Activated CD8-positive, alpha-beta memory T cell treated with anti-CD3 and anti-CD28 coated beads, Interleukin-2, amount 10 ng/mL, durations not matched to agents 7 days and 5 days (primary cell): ENCODE results near the gene ABLIM2. TPM values are rescaled to one million over a fixed set of nuclear protein-coding genes. Genes with fewer than 3 reads are reported as not detected.
A peak's percentile ranks its signal among the peaks of the same experiment; 100 is the strongest.
"Not testable (repeated sequence)": the region's sequence is repeated elsewhere in the genome, so short reads cannot be mapped to it uniquely, and the experiment has no call there.

Experiments used
- ATAC-seq: fragments of 150-1000 bp; cut with Tn5 transposase; one replicate; pipeline ENCODE4 v1.10.0; 2021; ENCODE audit warnings: moderate library complexity
- CTCF ChIA-PET: fragments of 350-600 bp; sonication (Branson Sonifier 250); formaldehyde crosslinking; loops from one replicate; lab custom pipeline; 2021; ENCODE audit warnings: antibody characterized with exemption; lab: Charles Lee
- DNase-seq: peaks from one replicate; pipeline ENCODE4 v3.0.0-alpha.2; 2020
- H3K27ac Mint-ChIP-seq: one replicate; pipeline ENCODE4 v1.8.0; 2021; ENCODE audit warnings: mild to moderate bottlenecking, mixed read lengths
- H3K27me3 Mint-ChIP-seq: one replicate; pipeline ENCODE4 v1.8.0; 2021; ENCODE audit warnings: mixed read lengths
- H3K36me3 Mint-ChIP-seq: one replicate; pipeline ENCODE4 v1.8.0; 2021; ENCODE audit warnings: mild to moderate bottlenecking, mixed read lengths
- H3K4me1 Mint-ChIP-seq: one replicate; pipeline ENCODE4 v1.8.0; 2021; ENCODE audit warnings: mixed read lengths
- H3K4me3 Mint-ChIP-seq: one replicate; pipeline ENCODE4 v1.8.0; 2021; ENCODE audit warnings: mild to moderate bottlenecking, moderate library complexity, mixed read lengths
- H3K9me3 Mint-ChIP-seq: one replicate; pipeline ENCODE4 v1.8.0; 2022; ENCODE audit warnings: low read depth, mixed read lengths
- microRNA-seq: library from miRNA; unstranded; fragments of <30 nt; microRNA quantifications from one replicate; pipeline ENCODE4 v1.2.0, GENCODE V29; 2022
- total RNA-seq, 2 experiments: library from RNA; stranded (reverse); gene quantifications; one replicate each; pipeline ENCODE4 v1.2.3, GENCODE V29; 2021

ABLIM2 gene
- total RNA-seq, 2 experiments from 2014 or later: 0.19 TPM; not detected in 1

- no peak overlapping the region for H3K4me3 Mint-ChIP-seq
- H3K4me1 Mint-ChIP-seq: peaks cover 8% of the 10 kb centered on the region
- ATAC-seq (no peak), DNase-seq (no peak)
- CTCF ChIA-PET: no interaction called here
- H3K27me3 Mint-ChIP-seq: peaks cover 2% of the 10 kb centered on the region
- H3K27ac Mint-ChIP-seq: no peak overlapping the region
- H3K36me3 Mint-ChIP-seq: no peaks in the 10 kb centered on the region
- no peaks in the 10 kb centered on the region for H3K9me3 Mint-ChIP-seq
Observed at GRCh38 chr4:7918981-7919380, 239.6 kb downstream of the ABLIM2 start.

GRCh38 chr4:7918187-7918586, 240.4 kb downstream of the ABLIM2 start:
- DNase-seq, H3K27ac Mint-ChIP-seq, H3K27me3 Mint-ChIP-seq, H3K4me1 Mint-ChIP-seq, H3K9me3 Mint-ChIP-seq, H3K4me3 Mint-ChIP-seq, ATAC-seq, H3K36me3 Mint-ChIP-seq, CTCF ChIA-PET: not testable (repeated sequence)

DNA sequence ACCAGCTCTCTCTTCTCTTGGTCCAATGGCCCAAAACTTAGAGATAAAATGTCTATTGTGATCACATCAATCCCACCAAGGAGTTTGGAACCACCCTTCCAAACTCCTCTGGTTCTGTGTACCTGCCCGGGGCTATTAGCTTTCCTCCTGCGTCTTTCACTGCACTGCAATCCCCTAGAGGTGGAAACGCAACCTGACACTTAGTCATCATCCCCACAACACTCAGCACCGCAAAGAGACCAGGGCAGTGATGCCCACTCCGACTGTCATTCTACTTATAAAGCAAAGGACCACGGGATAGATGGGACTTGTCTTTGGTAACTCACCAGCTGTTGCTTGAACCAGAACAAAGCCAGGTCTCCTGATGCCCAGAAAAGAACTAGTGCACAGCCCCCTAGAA, 240.9 kb downstream of the ABLIM2 start:
- DNase-seq (no peak), ATAC-seq (no peak)
- no peak overlapping the region for H3K27ac Mint-ChIP-seq
- H3K36me3 Mint-ChIP-seq: no peaks in the 10 kb centered on the region
- H3K9me3 Mint-ChIP-seq: no peaks in the 10 kb centered on the region
- H3K27me3 Mint-ChIP-seq: peaks cover 2% of the 10 kb centered on the region
- H3K4me3 Mint-ChIP-seq: no peak overlapping the region
- CTCF ChIA-PET: no interaction called here
- peaks cover 8% of the 10 kb centered on the region for H3K4me1 Mint-ChIP-seq

DNA sequence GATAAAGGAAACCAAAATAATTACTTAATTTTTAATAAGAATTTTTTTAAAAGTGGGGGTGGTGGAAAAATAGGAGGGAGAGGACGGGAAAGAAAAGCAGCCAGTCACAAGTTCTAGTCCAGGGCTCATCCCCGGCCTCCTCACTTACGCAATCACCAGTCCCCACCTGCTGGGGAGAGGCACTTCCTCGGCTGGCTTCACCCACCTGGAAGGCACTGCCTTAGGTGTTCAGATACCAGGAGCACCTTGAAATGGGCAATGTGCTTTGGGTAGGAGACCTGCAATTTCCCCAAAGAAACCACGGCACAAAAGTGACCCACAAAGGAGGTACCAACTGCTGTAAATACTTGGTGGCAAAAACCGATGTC, 242.8 kb downstream of the ABLIM2 start:
- H3K9me3 Mint-ChIP-seq: no peaks in the 10 kb centered on the region
- ATAC-seq (no peak), DNase-seq (no peak)
- no peak overlapping the region for H3K27ac Mint-ChIP-seq
- no peaks in the 10 kb centered on the region for H3K36me3 Mint-ChIP-seq
- H3K4me3 Mint-ChIP-seq: no peak overlapping the region
- H3K27me3 Mint-ChIP-seq: peaks cover 2% of the 10 kb centered on the region
- peaks cover 8% of the 10 kb centered on the region for H3K4me1 Mint-ChIP-seq
- CTCF ChIA-PET: interaction anchor here (1.2 to 1.4 kb wide), 2 partner anchors 21 to 112 kb away, joined by 5 to 6 read pairs; no protein-coding TSS in a partner anchor

Small RNA genes lying within 50 kb of the gene (microRNA-seq; reads per million reads assigned to microRNA genes)
- 54.0 reads per million, percentile 58 among the genes with 10 or more reads in this experiment for gene MIR95

Other genes starting within 250 kb of the ABLIM2 start
- gene AFAP1, start 219.0 kb downstream of the ABLIM2 start, total RNA-seq: 1 to 10 TPM; 5.8 to 5.9 TPM
- gene SH3TC1, start 40.5 kb upstream of the ABLIM2 start, total RNA-seq: 10 to 100 TPM in 1 of 2 experiments, 1 to 10 TPM in 1; 6.0 to 10.7 TPM
- gene HTRA3, start 110.9 kb upstream of the ABLIM2 start, total RNA-seq: not detected